ENCODE results near the gene TSHR.
"Not testable (repeated sequence)": the region's sequence is repeated elsewhere in the genome, so short reads cannot be mapped to it uniquely, and the experiment has no call there.

Gene TSHR

DNA sequence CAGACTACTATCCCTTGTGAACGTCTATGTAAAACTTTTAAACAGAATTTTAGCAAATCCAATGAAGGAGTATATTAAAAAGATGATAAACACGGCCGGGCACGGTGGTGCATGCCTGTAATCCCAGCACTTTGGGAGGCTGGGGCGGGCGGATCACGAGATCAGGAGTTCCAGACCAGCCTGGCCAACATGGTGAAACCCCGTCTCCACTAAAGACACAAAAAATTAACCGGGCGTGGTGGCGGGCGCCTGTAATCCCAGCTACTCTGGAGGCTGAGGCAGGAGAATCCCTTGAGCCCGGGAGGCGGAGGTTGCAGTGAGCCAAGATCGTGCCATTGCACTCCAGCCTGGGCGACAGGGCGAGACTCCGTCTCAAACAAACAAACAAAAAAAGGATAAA lies 2.2 kb upstream of the TSHR start:
- DNase-seq = not testable (repeated sequence)

DNA sequence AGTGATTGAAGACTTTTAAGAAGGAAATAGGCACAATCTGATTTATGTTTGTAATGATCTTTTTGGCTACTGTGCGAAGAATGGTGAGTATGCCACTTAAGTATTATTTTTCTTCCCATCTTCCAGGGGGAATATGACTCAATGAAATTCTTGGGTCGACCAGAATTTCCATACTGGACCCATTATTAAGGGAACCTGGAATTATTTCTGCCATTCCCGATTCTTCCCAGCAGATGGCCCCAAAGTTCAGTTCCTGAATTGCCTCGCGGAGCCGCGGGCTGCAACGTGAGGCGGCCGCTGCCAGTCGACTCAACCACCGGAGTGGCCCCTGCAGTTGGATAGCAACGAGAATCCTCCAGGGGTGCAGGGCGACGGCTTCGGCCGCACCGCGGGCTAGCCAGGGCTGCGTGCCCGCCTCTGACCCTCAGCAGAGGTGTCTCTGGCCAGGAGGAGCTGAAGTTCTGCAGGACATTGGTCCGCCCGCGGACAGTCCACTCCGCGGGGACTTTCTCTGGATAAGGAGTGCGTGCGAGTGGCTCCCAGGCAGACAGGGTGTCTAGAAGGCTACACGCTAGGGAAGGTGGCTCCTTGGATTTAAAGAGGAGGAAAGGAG lies 628 bp upstream of the TSHR start:
- DNase-seq = peak; percentile 82

DNA sequence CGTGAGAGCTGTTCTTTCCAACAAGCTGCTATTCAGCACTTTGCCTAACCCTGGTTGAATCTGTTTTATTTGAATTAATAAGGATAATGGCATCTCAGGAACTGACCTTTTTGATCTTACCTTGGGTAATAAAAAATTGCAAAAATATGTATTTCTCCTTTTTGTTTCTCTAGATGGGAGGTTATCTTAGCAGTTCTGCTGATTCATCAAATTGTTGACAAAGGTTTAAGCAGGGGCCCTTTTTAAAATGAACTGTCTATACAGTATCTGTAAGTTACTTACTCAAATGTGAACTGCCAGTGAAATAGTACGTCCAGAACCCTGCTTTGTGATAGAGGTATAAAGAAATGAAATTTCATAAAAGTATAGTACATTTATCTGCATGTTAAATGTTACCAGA lies 681 bp downstream of the TSHR start:
- DNase-seq = no peak

DNA sequence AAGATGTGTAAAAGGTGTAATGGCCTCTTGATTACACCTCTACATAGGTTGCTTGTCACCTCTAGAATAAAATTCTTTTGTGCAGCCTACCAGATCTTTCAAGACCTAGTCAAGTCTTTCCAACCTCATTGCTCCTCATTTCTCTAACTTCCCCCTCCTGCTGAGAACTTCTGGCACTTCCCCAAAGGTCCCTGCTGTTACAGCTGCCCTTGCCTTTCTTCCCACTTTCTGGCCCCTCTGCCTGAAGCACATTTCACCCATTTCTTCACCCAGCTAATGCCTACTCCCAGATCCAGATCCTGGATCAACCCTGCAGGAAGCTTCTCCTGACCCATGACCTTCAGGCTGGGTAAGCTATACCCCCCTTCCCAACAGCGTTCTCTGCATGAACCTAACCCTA lies 1.5 kb downstream of the TSHR start:
- no peak for DNase-seq

DNA sequence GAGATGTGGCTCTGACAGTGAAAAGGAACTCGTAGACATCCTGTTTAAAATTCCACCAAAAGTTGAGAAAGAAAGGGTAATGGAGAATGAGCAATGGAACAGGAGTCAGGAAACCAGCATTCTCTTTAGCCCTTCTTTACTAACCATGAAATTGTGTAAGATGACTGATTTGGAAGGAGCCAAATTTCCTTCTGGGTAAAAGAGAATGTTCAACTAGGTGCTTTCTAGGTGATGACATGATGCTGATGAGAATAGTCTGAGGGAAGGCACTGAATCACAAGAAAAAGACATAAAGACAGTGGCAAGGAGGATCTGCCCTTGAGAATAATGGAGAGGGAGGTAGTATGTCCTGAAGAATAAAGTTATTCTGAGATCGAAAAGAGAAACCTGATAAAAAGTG lies 2.2 kb downstream of the TSHR start:
- no peak for DNase-seq

DNA sequence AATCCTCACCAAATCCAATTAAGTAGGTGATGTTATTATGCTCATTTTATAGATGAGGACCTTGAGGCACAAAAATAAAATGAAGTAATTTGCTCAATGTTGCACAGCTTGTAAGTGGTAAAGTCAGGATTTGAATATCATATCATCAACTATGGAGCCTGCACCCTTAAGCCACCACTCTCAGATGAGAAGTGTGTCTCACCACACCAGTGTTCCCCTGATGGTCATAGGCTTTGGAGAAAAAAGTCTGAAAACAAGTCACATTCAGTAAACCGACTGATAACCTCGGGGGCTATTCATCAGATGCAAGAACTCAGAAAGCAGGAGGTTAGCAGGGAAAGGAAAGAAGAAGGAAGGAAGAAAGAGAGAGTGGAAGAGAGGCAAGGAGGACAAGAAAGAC lies 2.8 kb downstream of the TSHR start:
- DNase-seq = no peak

DNA sequence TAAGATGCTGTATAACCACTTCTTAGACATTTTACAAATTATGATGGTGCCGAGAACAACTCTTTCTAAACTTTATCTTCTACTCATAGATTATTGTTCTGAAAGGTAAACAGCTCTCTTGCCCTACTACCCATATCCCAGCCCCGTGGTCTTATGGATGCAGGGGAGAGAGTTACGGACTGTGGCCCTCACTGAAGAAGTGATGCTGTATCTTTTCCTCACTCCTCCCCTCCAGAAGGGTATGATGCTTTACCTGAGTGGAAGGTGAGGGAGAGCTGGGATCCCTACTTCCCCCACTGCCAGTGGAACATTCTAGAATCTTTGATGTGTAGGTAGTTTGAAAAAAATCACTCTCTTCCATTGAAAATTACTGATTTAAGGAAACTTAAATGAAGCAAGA lies 3.5 kb downstream of the TSHR start:
- DNase-seq = no peak

DNA sequence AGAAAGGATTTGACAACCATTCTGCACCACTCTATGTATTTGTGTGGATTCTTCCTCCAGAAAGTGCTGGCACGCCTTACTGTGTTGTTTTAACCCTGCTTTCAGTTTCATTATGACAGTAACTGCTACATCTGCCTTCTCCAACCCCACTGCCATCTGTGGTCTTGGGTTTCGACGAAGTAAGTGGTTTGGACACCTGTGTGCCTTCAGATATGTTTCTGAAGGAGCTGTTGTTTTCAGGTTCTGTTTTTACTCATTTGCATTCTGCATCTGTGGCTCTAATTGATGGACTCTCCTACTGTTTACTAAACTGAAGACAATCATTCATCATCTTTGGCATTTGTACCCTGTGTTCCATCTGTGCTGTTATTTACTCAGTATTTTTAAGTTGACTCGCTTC lies 4.1 kb downstream of the TSHR start:
- peak; percentile 29 for DNase-seq

DNA sequence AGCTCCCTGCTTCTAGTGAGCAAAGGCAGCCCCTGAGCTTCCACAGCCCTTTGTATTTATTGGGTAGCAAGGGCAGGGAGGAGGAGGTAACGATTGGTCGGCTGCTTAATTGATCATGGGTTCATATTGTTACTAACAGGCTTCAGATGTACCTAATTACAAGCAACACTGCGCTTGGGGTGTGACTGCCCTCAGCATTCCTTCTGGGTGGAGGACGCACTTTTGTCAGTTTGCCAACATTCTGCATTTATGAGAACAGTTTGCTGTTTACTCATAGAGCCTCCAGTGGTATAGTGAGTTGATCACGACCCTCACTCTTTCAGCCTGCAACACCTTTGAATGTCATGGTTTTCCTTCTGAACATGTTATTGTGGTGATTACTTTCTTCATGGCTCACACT lies 9.6 kb downstream of the TSHR start:
- no peak for DNase-seq

DNA sequence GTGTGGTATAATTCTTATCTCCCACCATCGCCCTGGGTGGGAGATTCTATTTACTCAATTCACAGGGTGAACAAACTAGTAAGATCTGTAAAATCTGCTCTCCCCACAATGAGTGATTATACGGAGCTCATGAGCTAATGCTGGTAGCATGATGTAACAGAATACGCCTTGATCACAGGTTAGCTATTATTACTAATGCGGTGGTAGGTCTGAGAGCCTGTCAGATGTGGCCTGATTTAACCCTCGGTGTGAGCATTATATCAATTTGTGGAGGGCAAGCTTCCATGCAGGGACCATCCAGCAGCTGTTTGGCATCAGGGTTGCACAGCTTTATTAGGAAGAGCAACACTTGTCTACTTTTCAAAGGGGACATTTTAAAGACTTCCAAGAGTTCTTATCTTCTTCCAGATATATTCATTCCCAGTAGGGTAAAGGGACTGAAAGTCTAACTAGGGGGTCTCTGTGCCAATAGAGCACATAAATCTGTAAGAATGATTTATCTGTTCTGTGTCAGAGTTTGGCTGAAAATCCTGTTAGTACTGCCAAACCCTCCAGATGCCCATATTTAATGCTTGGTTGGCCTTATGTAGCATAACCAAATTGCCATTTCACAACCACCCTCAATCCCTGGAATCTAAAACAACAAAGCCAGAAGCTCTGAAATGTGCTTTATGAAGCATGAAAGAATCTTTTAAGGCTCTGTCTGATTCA lies 18.7 kb downstream of the TSHR start:
- peak; percentile 47 for DNase-seq

DNA sequence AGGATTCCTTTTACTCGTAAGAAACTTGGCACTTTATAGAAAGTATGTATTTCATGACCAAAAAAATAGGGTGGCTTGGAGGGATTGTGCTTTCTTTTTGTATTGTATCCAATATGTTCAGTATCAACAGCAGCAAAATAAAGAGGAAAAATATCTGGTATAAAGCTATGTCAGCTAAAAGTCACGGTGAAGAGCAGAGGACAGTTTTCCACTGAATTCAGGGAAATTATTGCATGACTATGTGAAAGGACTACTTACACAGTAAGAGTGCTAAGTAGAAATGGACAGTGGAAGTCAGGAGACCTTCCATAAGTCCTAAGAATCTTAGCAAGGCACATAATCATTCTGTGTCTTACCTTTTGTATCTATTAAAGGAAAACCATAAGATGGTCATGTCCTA lies 19.3 kb downstream of the TSHR start:
- DNase-seq = no peak

DNA sequence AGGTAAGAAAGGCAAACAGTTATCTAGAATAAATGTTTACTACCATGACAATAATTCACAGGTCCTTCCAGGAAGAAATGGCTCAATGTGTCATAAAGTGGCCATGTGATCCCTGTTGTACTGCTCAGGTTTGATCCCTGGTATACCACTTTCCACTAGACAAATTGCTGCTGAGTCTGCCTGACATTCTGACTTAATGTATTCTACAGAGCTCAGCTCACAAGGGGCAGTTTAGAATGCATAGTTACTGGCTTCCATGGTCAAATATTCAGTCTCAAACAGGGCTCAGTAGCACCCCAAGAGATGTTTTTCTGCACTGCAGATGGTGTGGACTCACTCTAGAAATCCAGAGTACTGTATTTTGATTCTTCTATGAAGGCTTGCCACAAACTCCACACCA lies 21.8 kb downstream of the TSHR start:
- DNase-seq = no peak

DNA sequence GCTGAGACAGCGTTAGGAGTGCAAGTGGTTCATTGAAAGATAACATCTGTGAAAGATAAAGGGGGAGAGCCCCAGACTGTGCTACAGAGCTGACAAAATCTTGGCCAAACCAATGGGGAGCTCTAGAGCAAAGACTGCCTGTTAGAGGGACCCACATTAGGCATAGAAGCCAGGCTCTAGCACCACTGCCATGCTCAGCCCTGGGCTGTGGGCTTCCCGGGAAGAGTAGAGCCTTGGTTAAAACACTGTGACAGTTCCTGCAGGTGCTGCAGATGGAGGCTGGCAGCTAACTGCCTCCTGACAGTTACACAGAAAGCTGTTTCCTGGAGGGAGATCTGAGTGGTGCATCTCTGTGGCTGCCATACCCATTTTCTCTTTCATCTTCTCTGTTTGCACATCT lies 23.0 kb downstream of the TSHR start:
- peak; percentile 35 for DNase-seq

DNA sequence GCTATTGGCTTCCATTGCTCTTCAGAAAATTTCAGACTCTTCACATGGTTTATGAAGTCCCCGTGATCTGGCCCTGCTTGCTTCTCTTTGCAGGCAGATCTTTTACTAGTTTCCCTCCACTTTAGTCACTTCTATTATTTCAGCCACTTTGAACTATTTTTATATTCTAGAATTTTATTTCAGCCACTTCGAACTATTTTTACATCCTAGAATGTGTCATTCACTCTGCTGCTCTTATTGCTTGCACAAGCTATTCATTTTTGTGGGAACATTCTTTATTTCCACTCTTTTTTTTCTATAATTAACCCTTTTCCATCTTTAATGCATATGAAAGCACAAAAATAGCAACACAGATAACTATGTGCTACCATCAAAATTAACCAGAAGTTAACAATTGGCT lies 24.5 kb downstream of the TSHR start:
- no peak for DNase-seq

DNA sequence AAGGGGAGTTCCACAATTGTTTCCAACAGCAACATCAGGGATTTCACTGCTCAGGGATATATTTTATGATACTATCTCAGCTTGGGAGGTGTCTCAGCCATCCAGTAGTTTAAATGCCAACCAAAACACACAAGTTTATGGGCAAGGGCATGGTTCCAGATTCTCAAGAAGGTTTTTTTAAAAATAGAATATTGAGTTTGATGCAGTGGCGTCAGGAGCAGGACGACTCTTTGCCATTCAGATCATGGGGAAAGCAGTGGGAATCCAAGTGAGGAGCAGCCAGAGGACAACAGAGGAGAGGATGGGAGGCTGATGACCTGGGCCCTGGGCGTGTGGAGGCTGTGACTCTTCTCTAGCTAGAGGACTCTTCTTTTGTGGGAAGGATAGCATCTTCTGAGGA lies 25.7 kb downstream of the TSHR start:
- DNase-seq = no peak

DNA sequence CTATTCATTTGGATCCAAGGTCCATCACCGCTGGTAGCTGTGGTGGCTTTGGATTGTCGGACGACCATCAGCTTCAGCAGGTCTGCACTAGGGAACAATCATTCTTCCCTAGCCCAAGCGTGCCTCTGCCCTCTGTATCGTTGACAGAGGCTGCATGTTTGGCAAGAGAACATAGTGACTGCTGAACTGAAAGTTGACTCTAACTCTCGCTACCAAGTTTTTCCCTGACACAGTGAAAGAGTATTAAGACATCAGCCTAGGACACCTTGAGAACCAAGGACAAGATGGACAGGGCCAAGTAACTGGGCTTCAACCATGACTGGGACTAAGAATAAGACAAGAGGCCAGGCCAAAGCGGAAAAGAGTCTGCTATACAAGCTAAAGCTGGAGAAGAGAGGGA lies 26.3 kb downstream of the TSHR start:
- DNase-seq = no peak

DNA sequence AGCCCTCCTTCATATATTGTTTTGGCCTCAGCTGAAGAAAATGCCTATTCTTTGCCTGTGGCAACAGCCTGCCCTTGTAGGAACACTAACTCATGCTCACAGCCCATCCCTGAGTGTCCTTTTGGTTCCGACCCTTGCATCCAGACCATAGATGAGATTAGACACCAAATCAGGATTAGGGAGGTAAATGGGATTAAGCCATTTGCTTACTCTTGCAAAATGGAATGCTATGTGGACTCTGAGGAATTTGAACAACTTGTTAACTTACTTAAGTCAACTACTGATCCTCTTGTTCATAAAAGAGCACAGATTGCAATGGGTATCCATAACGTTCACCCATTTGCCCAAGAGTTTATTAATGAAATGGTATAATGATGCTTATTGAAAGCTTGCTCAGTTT lies 27.3 kb downstream of the TSHR start:
- DNase-seq = no peak

DNA sequence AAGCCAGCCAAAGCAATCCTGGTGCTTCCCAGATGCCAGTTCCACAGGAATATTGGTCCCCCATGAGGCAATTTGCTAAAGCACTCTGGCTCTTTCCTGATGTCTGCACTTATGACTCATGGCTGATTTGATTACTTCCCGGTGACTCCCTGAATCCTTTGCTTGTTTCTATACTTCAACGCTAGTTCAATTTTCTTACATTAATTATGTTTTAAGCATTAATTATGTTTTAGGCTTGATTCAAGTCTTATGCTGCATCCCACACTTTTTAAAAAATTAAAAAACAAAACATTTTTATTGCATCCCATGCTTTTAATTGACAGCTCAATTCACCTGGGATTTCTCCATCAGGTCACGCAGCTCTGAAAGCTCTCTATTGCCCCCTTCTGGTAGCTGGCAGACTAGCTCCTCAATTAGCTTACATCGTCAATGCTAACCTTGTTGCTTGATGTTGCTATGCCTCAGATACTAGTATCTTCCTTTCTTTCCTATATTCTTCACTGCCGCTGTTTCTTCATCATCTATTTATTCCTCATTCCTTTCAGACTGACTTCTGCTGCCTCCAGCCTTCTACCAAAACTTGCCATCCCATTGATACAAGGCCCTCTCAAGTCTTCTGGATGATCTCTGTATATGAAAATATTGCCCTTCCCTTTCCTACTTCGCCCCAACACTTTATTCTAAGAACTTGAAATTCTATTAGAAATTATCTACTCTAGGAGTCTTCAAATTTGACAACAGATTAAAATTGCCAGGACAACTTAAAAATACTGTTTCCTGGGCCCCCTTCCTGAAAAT lies 32.0 kb downstream of the TSHR start:
- peak; percentile 59 for DNase-seq

DNA sequence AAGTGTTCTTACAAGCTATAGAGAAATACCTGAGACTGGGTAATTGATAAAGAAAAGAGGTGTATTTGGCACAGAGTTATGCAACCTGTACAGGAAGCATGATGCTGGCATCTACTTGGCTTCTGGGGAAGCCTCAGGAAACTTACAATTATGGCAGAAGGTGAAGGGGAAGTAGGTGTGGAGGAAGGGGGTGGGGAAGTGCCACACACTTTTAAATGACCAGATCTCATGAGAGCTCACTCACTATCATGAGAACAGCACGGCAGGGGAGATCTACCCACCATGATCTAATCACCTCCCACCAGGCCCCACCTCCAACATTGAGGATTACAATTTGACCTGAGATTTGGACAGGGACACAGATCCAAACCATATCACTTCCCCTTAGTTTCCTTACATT lies 32.8 kb downstream of the TSHR start:
- DNase-seq = no peak

DNA sequence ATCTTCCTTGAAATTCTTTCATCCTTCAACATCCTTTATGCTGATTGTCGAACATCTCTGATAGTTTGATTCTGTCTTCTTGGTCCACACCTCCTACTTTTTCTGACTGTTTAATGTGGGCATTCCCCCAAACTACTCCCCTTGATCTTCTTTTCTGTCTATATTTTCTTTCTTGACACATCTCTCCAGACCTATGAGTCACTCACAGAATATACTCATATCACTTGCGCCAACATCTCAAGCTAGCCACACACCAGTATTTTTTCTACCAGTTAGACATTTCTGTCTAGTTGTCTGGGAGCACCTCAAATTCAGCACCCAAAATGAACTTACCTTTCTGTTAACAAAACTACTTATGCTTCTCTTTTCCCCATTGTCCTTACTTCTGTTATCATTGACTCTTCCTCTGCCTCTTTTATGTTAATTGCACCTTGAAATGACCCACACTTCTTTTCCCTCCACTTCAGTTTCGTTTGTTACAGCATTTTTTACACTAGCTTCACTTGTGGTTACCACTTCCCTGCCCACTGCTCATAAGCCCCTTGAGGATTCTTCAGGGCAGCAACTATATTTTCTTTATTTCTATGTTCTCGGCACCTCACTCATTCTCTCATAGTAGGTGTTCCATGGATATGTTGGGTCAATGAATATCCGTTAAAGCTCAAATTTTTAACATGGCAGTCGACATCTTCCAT lies 33.5 kb downstream of the TSHR start:
- no peak for DNase-seq

DNA sequence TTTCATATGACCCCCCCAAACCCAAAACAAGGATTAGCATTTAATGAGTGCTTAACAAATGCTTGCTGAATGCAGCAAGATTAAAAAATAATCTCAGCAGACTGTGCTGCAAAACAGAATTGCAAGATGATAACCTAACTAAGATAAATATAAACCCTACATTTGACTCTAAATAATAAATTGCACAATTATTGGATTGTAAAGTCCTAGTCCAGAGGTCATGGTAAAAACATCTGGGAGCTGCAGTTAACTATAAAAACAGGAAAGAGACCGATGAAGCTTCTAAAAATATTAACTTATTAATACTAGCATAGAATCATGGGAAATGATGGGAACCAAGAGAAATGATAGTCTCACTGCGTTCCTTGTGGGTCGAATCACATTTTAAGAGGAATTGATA lies 37.2 kb downstream of the TSHR start:
- DNase-seq = no peak

DNA sequence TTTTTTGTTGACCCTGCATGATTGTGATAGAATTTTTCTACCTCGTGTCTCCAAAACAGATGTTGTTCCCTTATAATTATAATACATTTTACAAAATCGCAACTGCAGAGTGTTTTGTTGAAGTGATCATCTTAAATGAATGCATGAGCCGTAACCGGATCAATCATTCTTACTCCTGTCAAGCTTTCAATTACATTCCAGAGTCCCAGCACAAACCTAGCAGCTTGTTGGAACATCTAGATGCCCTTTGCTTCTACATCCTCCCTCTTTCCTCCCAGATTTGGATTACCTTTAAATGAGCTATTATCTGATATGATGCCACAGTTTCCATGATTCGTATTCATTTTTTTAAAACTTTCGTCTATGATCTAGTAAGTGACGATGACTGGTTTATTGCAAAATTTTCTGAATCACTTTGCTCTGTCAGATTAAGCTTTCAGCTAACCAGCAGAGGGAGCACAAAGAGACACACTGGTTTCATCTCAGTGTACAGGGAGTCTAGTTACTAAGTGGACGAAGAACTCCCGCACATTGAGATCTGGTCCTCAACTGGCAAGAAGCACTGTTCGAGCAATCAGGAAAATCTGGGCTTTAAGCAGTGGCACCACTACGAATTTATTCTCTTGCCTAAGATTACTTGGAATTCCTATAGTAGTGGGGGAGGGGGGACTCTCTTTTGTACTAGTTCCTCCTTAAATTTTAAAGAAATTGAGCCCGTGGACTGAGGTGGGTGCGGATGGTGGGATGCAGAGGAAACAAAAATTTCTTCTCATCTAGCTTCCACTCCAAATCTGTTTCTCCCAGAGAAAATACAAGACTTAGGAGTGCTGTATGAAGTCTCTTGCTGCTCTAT lies 40.9 kb downstream of the TSHR start:
- peak; percentile 41 for DNase-seq

DNA sequence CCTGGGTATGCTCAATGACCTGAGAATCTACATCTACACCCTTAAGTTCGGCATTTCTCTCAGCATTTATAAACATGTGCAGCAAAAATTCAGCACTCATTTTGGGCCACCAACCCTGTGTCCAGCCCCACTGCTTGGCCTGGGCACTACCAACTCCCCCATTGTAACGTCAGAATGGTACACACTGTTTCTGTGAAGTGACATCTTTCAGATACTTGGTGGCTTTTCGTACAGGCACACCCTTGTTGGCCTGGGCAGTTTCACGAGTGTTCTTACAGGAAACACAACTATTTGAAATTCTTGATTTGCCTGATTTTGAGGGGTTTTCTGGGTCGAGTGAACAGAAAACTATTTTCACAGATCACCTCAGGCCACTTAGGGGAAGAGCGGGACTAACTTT lies 46.0 kb downstream of the TSHR start:
- no peak for DNase-seq

All from femur (tissue), 1 donor.